GM21786 (cell line): ENCODE results near the gene MAP7.
"Not testable (repeated sequence)": the region's sequence is repeated elsewhere in the genome, so short reads cannot be mapped to it uniquely, and the experiment has no call there.

Experiments used
- ATAC-seq: cut with Tn5 transposase; IDR thresholded peaks from one replicate; pipeline ENCODE4 v1.9.1; 2021; ENCODE audit not compliant: unreplicated experiment

Gene MAP7

DNA sequence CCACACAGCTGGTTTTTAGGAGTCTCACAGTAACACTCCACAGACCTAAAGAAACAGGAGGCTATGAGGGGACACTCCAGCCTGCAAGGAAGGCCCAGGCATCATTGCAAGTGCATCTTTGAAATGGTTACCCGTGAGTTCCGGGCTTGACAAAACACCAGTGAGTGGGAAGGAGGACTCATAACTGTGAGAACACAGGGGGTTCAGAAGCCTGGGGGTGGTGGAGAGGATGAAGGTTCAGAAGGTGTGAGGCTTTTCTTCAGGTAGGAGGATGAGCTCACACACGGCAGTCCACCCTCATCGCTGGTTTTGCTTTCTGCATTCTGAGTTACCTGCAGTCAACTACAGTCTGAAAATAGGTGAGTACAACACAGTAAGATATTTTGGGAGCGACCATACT lies 39.9 kb downstream of the MAP7 start:
- ATAC-seq = no peak

DNA sequence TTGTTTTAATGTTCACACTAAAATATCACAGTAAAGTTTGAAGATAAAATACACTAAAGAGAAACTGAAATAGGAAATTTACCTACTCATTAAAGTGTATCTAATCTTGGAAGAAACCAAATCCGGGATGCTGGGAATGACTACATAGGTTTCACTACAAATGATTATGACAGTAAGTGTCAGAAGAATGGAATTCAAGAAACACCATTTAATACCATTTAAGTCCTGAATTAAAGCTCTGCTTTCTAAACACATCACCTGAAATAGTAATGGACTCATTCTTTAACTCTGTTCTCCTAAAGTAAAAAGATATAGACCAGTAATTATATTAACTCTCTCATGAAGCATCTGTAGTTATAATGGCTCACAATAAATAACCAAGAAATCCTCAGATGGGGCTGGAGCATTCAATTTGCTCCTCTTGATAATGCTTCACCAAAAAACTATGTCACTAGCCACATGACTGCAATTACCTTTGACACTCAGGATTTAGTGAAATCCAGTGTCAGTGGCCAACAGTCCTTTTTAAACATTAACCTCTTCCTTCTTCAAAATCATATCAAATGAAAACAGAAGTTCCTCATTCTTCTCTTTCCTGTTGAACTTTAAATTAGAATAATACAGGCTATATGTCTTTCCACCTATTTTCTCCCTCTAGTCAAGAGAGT lies 41.4 kb downstream of the MAP7 start:
- no peak for ATAC-seq

DNA sequence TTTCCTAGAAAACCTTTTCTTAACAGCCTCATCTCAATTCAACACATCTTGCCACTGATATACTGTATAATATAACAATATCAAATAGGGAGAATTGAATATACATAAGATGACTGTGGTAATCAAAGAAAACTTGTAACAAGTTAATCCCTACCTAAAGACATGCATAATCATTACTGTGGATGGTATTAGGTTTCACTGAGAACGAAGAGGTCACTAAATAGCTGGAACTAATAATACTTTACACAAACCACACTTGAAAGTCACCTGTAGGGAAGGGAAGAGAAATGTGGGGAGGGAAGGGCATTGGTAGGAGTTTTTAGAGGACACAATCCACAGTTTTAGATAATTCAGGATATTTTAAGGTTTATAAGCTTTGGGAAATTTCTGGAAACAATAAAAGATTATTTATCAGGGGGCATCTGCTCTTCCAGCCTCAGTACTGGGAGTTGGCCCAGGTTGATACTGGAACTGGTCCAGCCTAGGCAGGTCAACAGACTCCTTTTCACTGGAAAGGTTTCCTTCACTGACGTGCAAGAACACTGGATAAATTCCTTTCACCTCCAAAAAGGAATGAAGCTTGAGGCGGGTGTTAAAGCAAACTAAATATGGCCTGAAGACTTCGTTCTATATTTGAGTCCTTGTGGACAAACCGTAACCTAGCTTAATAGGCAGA lies 44.0 kb downstream of the MAP7 start:
- no peak for ATAC-seq

DNA sequence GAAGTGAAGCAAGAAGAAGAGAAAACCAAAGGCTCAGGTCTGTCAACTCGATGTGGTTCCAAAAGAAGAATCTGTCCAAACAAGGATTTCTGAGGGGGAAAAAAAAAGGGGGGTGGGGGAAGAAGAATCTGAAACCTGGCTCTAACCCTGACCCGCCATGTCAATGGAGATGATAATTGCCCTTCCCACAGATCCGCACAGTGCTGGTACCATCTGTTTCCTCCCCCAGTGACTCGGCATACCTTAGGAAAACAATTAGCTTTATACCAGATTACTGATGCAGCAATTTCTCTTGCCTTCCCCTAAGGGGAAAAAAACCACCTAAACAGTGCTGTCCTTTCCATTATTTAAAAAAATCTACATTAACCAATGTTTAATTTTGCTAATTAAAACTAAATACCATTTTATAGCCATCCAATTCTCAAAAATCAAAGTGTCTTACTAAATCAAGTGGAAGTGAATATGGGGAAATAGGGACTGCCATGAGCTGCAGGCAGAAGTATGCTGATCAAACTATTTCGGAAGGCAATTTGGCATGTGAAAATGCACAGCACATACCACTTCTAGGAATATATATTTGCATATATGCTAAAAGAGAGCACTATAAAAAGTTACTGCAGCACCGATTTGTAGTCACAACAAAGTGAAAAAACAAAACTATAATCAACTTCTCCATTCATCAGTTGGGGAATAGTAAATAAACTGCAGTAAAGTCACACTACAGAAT lies 46.8 kb downstream of the MAP7 start:
- ATAC-seq = no peak

GRCh38 chr6:136502786-136503185 lies 47.4 kb downstream of the MAP7 start:
- ATAC-seq = no peak

DNA sequence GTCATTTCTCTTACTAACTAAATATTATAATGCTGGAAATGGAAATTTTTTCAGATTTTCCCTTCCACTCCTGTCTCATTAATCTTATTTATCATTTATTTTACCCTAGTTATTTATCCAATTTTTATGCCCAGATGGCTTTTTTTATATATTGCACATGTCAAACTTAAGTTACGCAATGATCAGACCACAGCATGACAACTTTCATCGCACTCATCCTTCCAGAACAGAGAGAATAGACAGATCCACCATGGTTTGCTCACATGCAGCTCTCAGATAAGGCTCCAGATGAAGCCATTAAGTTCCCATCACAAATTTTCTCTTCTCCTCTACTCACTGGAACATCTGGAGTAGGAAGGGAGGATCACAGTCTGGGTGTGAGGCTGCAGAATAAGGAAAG lies 48.7 kb downstream of the MAP7 start:
- no peak for ATAC-seq

- ATAC-seq = no peak
Observed at GRCh38 chr6:136501096-136501495, 49.1 kb downstream of the MAP7 start.

DNA sequence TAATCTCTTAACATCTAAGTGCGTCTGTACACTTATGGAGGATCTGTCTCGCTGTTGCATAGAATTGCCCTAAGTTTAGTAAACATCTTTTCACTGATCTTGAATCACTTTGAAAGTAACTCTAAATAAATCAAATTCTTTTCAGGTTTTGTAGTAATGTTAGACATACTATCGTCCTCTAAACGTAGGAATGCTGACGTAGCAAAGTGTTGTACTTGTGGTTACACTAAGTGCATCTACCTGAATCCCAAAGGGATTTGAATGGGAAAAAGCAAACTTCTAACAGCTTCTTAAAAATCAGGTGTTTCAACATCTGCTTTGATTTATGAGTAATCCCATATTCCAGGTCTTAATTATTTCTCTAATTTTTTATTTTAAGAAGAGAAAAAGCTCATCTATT lies 49.8 kb downstream of the MAP7 start:
- no peak for ATAC-seq

DNA sequence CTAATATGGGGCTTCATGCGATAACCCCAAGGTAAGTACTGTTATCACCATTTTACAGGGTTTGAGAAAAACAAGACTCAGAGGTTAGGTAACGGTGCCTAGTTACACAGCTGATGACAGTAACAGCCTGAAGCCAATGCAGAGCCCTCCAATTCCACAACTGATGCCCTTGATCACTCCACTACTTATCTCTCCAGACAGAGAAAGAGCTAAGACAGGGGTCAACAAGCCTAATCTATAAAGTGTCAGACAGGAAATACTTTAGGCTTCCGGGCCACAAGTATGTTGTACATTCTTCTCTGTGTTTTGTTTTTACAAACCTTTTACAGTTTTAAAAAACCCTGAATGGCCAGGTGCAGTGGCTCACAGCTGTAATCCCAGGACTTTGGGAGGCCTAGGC lies 50.9 kb downstream of the MAP7 start:
- no peak for ATAC-seq

DNA sequence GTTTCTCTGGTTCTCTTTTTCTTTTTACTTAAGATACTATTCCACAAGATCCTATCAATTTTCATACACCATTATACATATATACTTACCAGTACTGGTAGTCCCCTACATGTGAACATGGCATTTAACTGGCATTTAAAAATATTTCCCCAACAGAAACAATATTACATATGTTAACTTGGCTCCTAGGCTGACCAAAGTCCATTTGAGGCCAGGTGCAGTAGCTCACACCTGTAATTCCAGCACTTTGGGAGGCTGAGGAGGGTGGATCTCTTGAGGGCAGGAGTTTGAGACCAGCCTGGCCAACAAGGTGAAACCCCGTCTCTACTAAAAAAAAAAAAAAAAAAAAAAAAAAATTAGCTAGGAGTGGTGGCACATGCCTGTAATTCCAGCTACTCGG lies 53.8 kb downstream of the MAP7 start:
- not testable (repeated sequence) for ATAC-seq

- ATAC-seq = no peak
Observed at GRCh38 chr6:136494710-136495109, 55.5 kb downstream of the MAP7 start.

DNA sequence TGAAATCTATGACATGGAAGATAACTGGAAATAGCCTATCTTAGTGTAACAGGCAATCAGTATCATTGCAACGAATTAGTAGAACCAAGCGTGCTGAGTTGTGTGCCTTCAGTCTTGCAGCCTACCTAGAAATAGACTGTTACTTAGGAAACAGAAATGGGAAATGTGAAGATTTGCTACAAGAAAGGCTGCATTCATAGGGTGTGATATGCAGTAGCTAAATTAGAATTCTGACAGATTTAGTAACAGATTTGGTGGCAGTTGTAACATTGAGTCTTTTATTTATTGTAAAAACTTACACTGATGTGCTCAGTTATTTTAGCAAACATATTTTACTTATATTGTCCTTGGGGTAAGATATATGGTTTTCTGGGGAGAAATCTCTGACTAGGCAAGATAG lies 56.2 kb downstream of the MAP7 start:
- no peak for ATAC-seq

GRCh38 chr6:136492409-136492808 lies 57.8 kb downstream of the MAP7 start:
- no peak for ATAC-seq

- no peak for ATAC-seq
Observed at GRCh38 chr6:136491754-136492153, 58.5 kb downstream of the MAP7 start.

GRCh38 chr6:136491251-136491650 lies 59.0 kb downstream of the MAP7 start:
- no peak for ATAC-seq

- not testable (repeated sequence) for ATAC-seq
Observed at GRCh38 chr6:136489689-136490033, 60.6 kb downstream of the MAP7 start.

GRCh38 chr6:136487759-136488425 lies 62.3 kb downstream of the MAP7 start:
- ATAC-seq = no peak

DNA sequence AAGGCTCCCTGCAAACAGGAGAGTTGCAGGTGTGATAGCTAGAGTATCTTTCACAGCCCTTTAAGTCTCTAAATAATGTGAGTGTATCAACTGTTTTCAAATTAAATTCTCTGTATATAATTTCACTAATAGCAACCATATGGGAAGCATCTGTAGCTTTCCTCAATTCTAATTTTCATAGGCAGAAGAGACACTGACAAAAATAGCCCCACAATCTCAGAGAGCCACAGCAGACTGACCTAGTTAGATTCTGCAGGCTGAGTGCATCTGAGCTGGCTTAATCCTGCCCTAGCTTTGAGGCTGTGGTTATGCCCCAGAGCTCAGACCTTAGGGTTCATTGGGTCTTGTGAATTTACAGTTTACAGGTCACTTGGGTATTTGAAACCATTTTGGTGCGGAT lies 63.9 kb downstream of the MAP7 start:
- ATAC-seq = no peak

GRCh38 chr6:136483906-136484305 lies 66.3 kb downstream of the MAP7 start:
- no peak for ATAC-seq

GRCh38 chr6:136483005-136483404 lies 67.2 kb downstream of the MAP7 start:
- ATAC-seq = not testable (repeated sequence)

GRCh38 chr6:136477548-136477947 lies 72.7 kb downstream of the MAP7 start:
- no peak for ATAC-seq

DNA sequence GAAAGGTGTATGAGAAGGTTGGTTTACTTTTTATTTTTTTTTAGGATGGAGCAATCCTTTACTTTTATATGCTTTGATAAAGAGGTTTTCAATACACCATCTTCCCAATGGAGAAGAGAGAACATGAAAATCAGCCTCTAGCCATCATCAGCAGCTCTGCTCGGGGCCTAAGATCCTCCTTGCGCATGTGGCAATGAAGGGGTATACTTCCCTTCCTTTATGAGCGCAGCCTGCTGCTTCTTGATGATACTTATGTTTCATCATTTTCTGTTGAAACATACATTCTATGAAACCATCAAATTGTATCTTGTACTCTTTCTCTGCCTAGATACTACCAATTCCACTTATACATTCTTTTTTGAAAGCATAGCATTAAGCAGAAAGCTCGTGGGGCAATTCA lies 74.5 kb downstream of the MAP7 start:
- ATAC-seq = no peak
